GM12874 (cell line): ENCODE results near the gene ERICH4.

ENCODE experiments used
- TF ChIP-seq, protein P1 (sequence below): IDR thresholded peaks from 2 replicates; pipeline ENCODE4 v1.5.1; 2011; ENCODE audit warnings: low read depth, mild to moderate bottlenecking, control low read depth, low read length, moderate library complexity; ENCODE audit not compliant: insufficient read depth

Gene ERICH4

GRCh38 chr19:41478875-41479756, 36.2 kb downstream of the ERICH4 start:
- TF ChIP-seq, protein P1, sequence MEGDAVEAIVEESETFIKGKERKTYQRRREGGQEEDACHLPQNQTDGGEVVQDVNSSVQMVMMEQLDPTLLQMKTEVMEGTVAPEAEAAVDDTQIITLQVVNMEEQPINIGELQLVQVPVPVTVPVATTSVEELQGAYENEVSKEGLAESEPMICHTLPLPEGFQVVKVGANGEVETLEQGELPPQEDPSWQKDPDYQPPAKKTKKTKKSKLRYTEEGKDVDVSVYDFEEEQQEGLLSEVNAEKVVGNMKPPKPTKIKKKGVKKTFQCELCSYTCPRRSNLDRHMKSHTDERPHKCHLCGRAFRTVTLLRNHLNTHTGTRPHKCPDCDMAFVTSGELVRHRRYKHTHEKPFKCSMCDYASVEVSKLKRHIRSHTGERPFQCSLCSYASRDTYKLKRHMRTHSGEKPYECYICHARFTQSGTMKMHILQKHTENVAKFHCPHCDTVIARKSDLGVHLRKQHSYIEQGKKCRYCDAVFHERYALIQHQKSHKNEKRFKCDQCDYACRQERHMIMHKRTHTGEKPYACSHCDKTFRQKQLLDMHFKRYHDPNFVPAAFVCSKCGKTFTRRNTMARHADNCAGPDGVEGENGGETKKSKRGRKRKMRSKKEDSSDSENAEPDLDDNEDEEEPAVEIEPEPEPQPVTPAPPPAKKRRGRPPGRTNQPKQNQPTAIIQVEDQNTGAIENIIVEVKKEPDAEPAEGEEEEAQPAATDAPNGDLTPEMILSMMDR = no peak

- TF ChIP-seq, protein P1 = no peak
Observed at GRCh38 chr19:41479757-41480191, 36.8 kb downstream of the ERICH4 start.

DNA sequence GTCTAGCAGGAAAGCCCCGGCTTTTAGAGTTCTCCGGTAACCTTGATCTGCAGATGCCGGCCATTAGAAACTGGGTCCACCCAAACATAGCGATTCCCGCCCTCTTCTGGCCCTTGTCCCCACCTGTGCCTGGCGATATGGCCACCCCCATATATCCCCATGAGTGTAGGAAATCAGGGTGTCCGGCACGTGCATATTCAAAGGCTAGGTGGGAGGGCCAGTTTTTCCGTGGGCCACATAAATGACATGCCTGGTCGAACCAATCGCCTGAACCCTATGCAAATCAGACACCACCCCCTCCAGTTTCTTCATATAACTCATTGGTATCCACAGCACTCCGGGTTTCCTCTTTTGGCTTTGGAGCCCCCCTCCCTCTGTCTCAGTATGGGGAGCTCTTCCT, 37.4 kb downstream of the ERICH4 start:
- TF ChIP-seq, protein P1 = no peak

GRCh38 chr19:41484822-41485221, 41.9 kb downstream of the ERICH4 start:
- TF ChIP-seq, protein P1 = no peak

- TF ChIP-seq, protein P1 = no peak
Observed at GRCh38 chr19:41492843-41493242, 49.9 kb downstream of the ERICH4 start.
